Kidney epithelial cell (primary cell): Measurements from ENCODE around the gene ADPRHL1. TPM values are rescaled to one million over a fixed set of nuclear protein-coding genes. Genes with fewer than 3 reads are reported as not detected.
"Not testable (repeated sequence)": the region's sequence is repeated elsewhere in the genome, so short reads cannot be mapped to it uniquely, and the experiment has no call there.

Source experiments
- DNase-seq: peaks from one replicate; pipeline ENCODE4 v3.0.0-alpha.2; 2010; ENCODE audit warnings: low read depth
- H3K27me3 ChIP-seq: 2 replicates; pipeline ENCODE4 v1.6.0; 2011; ENCODE audit warnings: low read length; ENCODE audit not compliant: control insufficient read depth, insufficient read depth
- H3K36me3 ChIP-seq: 2 replicates; pipeline ENCODE4 v1.5.1; 2011; ENCODE audit warnings: low read length; ENCODE audit not compliant: control insufficient read depth, insufficient read depth
- H3K4me3 ChIP-seq: 2 replicates; pipeline ENCODE4 v1.5.1; 2011; ENCODE audit warnings: low read depth, mild to moderate bottlenecking, control low read depth, low read length
- CTCF ChIP-seq: IDR thresholded peaks from 2 replicates; pipeline ENCODE4 v1.5.1; 2011; ENCODE audit warnings: mild to moderate bottlenecking, moderate library complexity, low read length, control low read depth, inconsistent platforms; ENCODE audit not compliant: insufficient read depth, poor library complexity, severe bottlenecking
- total RNA-seq: library from RNA; depleted of rRNA; stranded (reverse); fragments of >200 nt; gene quantifications from 2 replicates; pipeline ENCODE4 v1.2.3, GENCODE V29; 2015

ADPRHL1 gene
- total RNA-seq, 1 donor from 2014 or later = 0.84 TPM

- no peak for TF ChIP-seq CTCF
- Histone ChIP-seq H3K4me3 (no peak overlapping the region), H3K27me3 (no peaks in the 10 kb centered on the region), H3K36me3 (peaks cover 1% of the 10 kb centered on the region)
- no peak for DNase-seq
Observed at GRCh38 chr13:113475911-113476310, 22.6 kb upstream of the ADPRHL1 start.

GRCh38 chr13:113475280-113475679, 22.0 kb upstream of the ADPRHL1 start:
- Histone ChIP-seq H3K4me3 (no peak overlapping the region), H3K36me3 (peaks cover 1% of the 10 kb centered on the region), H3K27me3 (no peaks in the 10 kb centered on the region)
- no peak for TF ChIP-seq CTCF
- DNase-seq = no peak

- TF ChIP-seq CTCF = no peak
- Histone ChIP-seq H3K27me3 (no peaks in the 10 kb centered on the region), H3K36me3 (no peaks in the 10 kb centered on the region), H3K4me3 (no peak overlapping the region)
- no peak for DNase-seq
Observed at GRCh38 chr13:113474179-113474578, 20.9 kb upstream of the ADPRHL1 start.

GRCh38 chr13:113472355-113473025, 19.2 kb upstream of the ADPRHL1 start:
- H3K4me3 ChIP-seq = no peak overlapping the region
- DNase-seq = no peak
- H3K36me3 ChIP-seq = no peaks in the 10 kb centered on the region
- no peaks in the 10 kb centered on the region for H3K27me3 ChIP-seq
- TF ChIP-seq CTCF = no peak

- Histone ChIP-seq H3K36me3 (no peaks in the 10 kb centered on the region), H3K4me3 (no peak overlapping the region), H3K27me3 (no peaks in the 10 kb centered on the region)
- no peak for DNase-seq
- TF ChIP-seq CTCF = no peak
Observed at GRCh38 chr13:113471844-113472243, 18.6 kb upstream of the ADPRHL1 start.

GRCh38 chr13:113470635-113471163, 17.4 kb upstream of the ADPRHL1 start:
- not testable (repeated sequence) for H3K36me3 ChIP-seq, H3K27me3 ChIP-seq, H3K4me3 ChIP-seq, DNase-seq
